Measurements from ENCODE around the gene MAPK6. TPM values are rescaled to one million over a fixed set of nuclear protein-coding genes. Genes with fewer than 3 reads are reported as not detected.
"Not testable (repeated sequence)": the region's sequence is repeated elsewhere in the genome, so short reads cannot be mapped to it uniquely, and the experiment has no call there.

The MAPK6 gene
- total and polyA plus RNA-seq, 5 experiments from 2014 or later, result 5.3 to 21.7 (median 6.3) TPM

GRCh38 chr15:52078197-52078875, 59.3 kb downstream of the MAPK6 start:
- H3K27ac Mint-ChIP-seq, result no peak overlapping the region
- POLR2A ChIA-PET, result interaction anchor here (0.6 to 1.8 kb wide), 5 partner anchors 9 to 442 kb away, joined by 3 to 7 read pairs (median 3); partner anchors contain the start of gene MAPK6
- H3K27me3 Mint-ChIP-seq, result peaks cover 0 to 10% (median 2%) of the 10 kb centered on the region in 5 donors
- ATAC-seq (no peak), DNase-seq (no peak)
- peaks cover 11 to 18% (median 15%) of the 10 kb centered on the region in 4 donors for H3K4me1 Mint-ChIP-seq
- no peaks in the 10 kb centered on the region for H3K9me3 Mint-ChIP-seq
- H3K4me3 Mint-ChIP-seq, result no peak overlapping the region
- no peaks in the 10 kb centered on the region for H3K36me3 Mint-ChIP-seq

- H3K9me3 Mint-ChIP-seq, result no peaks in the 10 kb centered on the region
- H3K27me3 Mint-ChIP-seq, result peaks cover 0 to 10% (median 2%) of the 10 kb centered on the region in 5 donors
- H3K36me3 Mint-ChIP-seq, result no peaks in the 10 kb centered on the region
- H3K4me1 Mint-ChIP-seq, result peaks cover 11 to 18% (median 17%) of the 10 kb centered on the region in 4 donors
- peak overlapping the region in 2 of 10 donors; percentile 6 to 78 for H3K27ac Mint-ChIP-seq
- peak; percentile 59 to 93 (median 78) for DNase-seq
- peak; percentile 80 to 91 for ATAC-seq
- H3K4me3 Mint-ChIP-seq, result no peak overlapping the region
- POLR2A ChIA-PET, result interaction anchor here (0.9 to 1.8 kb wide), 5 partner anchors 10 to 107 kb away, joined by 3 to 7 read pairs (median 4); partner anchors contain the start of gene MAPK6
Observed at GRCh38 chr15:52078876-52079700, 60.1 kb downstream of the MAPK6 start.

GRCh38 chr15:52080031-52080430, 61.0 kb downstream of the MAPK6 start:
- no peaks in the 10 kb centered on the region for H3K36me3 Mint-ChIP-seq
- H3K27me3 Mint-ChIP-seq, result peaks cover 0 to 10% (median 2%) of the 10 kb centered on the region in 5 donors
- H3K4me3 Mint-ChIP-seq, result no peak overlapping the region
- no peaks in the 10 kb centered on the region for H3K9me3 Mint-ChIP-seq
- ATAC-seq (no peak), DNase-seq (no peak)
- no peak overlapping the region for H3K27ac Mint-ChIP-seq
- POLR2A ChIA-PET, result interaction anchor here (1.2 to 1.5 kb wide), 3 partner anchors 11 to 108 kb away, joined by 3 to 5 read pairs (median 4); no protein-coding TSS in a partner anchor
- H3K4me1 Mint-ChIP-seq, result peaks cover 11 to 18% (median 17%) of the 10 kb centered on the region in 4 donors

- no peak for DNase-seq
- Mint-ChIP-seq H3K36me3 (no peaks in the 10 kb centered on the region), H3K27me3 (peaks cover 0 to 10% (median 2%) of the 10 kb centered on the region in 5 donors), H3K4me3 (no peak overlapping the region), H3K4me1 (peaks cover 11 to 18% (median 17%) of the 10 kb centered on the region in 4 donors), H3K27ac (peak overlapping the region in 1 of 10 donors; percentile 11), H3K9me3 (peaks cover 0 to 4% (median 0%) of the 10 kb centered on the region in 9 donors)
- POLR2A ChIA-PET, result no interaction called here
- ATAC-seq, result no peak
Observed at GRCh38 chr15:52080706-52081392, 61.8 kb downstream of the MAPK6 start.

DNA sequence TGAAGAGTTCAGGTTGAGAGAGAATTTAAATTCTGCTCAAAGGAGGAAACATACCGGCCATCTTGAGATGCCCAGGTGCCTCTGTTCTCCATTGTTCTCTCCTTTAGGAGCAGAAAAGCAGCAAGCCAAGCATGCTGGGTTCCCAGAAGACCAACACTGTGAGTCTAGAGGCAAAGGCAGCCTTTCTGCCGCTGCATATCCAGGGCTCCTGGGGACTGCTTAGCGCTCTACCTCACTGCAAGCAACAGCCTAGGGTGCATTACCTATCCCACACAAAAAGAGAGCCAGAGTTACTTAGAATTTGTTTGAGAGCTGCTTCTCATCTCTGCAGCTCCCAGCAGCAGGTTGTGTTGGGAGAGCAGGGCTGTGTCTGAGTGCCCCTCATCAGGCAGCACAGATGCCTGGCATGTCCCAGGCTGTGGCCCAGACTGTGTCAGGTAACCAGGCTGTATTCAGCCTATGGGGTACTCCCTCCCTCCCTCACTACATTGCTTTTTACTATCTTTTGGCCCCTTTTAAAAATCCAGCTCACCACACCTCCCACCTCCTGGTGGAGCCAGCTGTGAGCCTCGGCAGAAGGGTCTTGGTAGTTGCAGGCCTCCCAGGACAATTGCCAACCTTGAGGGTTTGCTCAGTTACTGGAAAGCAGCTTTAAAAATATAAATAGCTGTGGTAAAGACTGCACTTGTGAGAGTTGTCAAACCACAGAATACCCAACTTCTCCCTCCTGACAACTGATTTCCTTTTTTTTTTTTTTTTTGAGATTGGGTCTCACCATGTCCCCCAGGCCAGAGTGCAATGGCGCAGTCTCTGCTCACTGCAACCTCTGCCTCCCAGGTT, 63.4 kb downstream of the MAPK6 start:
- Mint-ChIP-seq H3K9me3 (peaks cover 0 to 4% (median 0%) of the 10 kb centered on the region in 9 donors), H3K27me3 (peaks cover 0 to 10% (median 2%) of the 10 kb centered on the region in 5 donors), H3K4me1 (peaks cover 11 to 18% (median 17%) of the 10 kb centered on the region in 4 donors), H3K27ac (peak overlapping the region in 5 of 10 donors; percentile 10 to 70 (median 41)), H3K4me3 (peak overlapping the region in 2 of 10 donors; percentile 7 to 38), H3K36me3 (no peaks in the 10 kb centered on the region)
- POLR2A ChIA-PET, result interaction anchor here (0.6 kb wide), 1 partner anchor 98 kb away, joined by 3 read pairs; no protein-coding TSS in a partner anchor
- DNase-seq, result no peak
- no peak for ATAC-seq

DNA sequence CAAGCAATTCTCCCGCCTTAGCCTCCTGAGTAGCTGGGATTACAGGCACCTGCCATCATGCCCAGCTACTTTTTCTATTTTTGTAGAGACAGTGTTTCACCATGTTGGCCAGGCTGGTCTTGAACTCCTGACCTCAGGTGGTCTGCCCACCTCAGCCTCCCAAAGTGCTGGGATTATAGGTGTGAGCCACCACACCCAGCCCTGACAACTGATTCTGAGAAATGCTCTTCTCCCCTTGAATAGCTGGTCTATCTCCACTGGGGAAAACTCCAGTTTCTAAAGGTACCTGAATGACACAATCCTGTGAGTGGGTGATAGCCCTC, 64.0 kb downstream of the MAPK6 start:
- H3K9me3 Mint-ChIP-seq, H3K27me3 Mint-ChIP-seq, ATAC-seq, H3K36me3 Mint-ChIP-seq, POLR2A ChIA-PET, DNase-seq: not testable (repeated sequence)
- peak overlapping the region in 2 of 10 donors; percentile 7 to 38 for H3K4me3 Mint-ChIP-seq
- peaks cover 11 to 18% (median 17%) of the 10 kb centered on the region in 4 donors for H3K4me1 Mint-ChIP-seq
- peak overlapping the region in 3 of 10 donors; percentile 4 to 70 (median 31) for H3K27ac Mint-ChIP-seq

DNA sequence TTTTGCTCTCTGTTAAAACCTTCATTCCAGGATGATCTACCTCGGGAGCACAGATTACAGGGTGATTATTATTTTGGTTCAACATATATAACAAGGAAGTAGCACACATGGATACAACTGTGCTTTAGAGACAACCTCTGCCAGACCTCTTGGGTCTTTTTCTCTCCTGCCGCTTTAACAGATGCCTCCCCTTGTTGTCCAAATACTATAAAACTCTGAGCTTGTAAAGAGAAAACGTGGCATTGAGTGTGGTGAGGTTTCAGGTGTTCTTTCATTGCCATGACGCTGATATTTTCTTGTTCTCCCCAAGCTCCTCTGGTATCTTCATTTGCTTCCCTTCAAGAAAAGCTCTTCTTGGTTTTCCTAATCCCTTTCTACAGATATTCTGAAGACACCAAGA, 64.6 kb downstream of the MAPK6 start:
- ATAC-seq (no peak), DNase-seq (no peak)
- POLR2A ChIA-PET, result interaction anchor here (0.7 kb wide), 1 partner anchor 177 kb away, joined by 3 read pairs; no protein-coding TSS in a partner anchor
- Mint-ChIP-seq H3K9me3 (peaks cover 0 to 4% (median 0%) of the 10 kb centered on the region in 9 donors), H3K27ac (peak overlapping the region in 2 of 10 donors; percentile 4 to 70), H3K4me3 (no peak overlapping the region), H3K4me1 (peaks cover 11 to 18% (median 16%) of the 10 kb centered on the region in 4 donors), H3K36me3 (no peaks in the 10 kb centered on the region), H3K27me3 (peaks cover 0 to 5% (median under 1%) of the 10 kb centered on the region in 5 donors)

DNA sequence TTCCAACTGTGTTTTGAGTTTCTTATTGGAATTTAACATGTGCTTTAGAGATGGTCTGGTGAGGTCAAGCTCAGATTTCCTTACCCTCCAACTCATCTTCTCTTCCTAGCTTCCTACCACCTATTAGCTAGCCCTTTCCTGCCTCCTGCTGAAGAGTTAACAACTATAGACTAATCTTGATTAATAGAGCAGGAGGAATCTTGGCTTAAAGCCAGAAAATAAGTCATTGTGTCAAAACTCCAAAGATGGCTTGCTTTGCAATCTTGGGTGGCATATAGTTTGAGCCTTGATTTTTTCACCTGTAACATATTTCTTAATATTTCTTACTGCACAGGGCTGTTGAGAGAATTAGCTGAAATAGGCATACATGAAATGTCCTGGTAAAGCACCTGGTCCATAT, 66.3 kb downstream of the MAPK6 start:
- H3K27ac Mint-ChIP-seq, result no peak overlapping the region
- ATAC-seq, result no peak
- H3K27me3 Mint-ChIP-seq, result peaks cover 0 to 5% (median 1%) of the 10 kb centered on the region in 5 donors
- H3K4me3 Mint-ChIP-seq, result no peak overlapping the region
- no peak for DNase-seq
- peaks cover 2 to 14% (median 8%) of the 10 kb centered on the region in 9 donors for H3K9me3 Mint-ChIP-seq
- H3K36me3 Mint-ChIP-seq, result peaks cover 0 to 12% (median 5%) of the 10 kb centered on the region in 3 donors
- POLR2A ChIA-PET, result no interaction called here
- H3K4me1 Mint-ChIP-seq, result peaks cover 6 to 16% (median 12%) of the 10 kb centered on the region in 4 donors

GRCh38 chr15:52086011-52086786, 67.2 kb downstream of the MAPK6 start:
- no peak for ATAC-seq
- no peak for DNase-seq
- Mint-ChIP-seq H3K9me3 (peaks cover 5 to 21% (median 12%) of the 10 kb centered on the region in 9 donors), H3K27me3 (peaks cover 0 to 8% (median 3%) of the 10 kb centered on the region in 5 donors), H3K4me1 (peaks cover 6 to 16% (median 12%) of the 10 kb centered on the region in 4 donors), H3K4me3 (no peak overlapping the region), H3K27ac (no peak overlapping the region), H3K36me3 (peaks cover 0 to 17% (median 5%) of the 10 kb centered on the region in 3 donors)
- POLR2A ChIA-PET, result no interaction called here

GRCh38 chr15:52090193-52090592, 71.2 kb downstream of the MAPK6 start:
- Mint-ChIP-seq H3K4me3 (no peak overlapping the region), H3K27me3 (peaks cover 0 to 8% (median 4%) of the 10 kb centered on the region in 5 donors), H3K36me3 (peaks cover 0 to 17% (median 5%) of the 10 kb centered on the region in 3 donors), H3K9me3 (peaks cover 5 to 21% (median 12%) of the 10 kb centered on the region in 9 donors), H3K27ac (no peak overlapping the region), H3K4me1 (no peaks in the 10 kb centered on the region)
- POLR2A ChIA-PET, result no interaction called here
- no peak for DNase-seq
- no peak for ATAC-seq

DNA sequence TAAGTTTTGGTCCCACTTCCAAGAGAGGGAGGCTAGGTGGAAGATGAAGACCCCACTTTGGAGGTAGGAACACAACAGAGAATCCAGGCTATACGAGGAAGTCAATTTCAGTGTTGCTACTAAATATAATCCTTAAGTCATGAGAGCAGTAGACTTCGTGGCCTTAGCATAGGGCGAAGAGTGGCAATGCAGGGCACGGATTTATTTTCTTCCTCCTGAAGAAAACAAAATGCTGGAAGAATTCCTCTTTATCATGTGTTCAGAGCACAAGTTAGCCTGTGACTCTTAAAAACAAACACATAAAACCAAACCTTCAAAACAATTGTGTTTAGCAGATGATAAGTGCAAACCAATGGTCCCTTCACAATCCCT, 74.1 kb downstream of the MAPK6 start:
- Mint-ChIP-seq H3K27ac (no peak overlapping the region), H3K4me3 (no peak overlapping the region), H3K9me3 (peaks cover 5 to 21% (median 9%) of the 10 kb centered on the region in 9 donors), H3K27me3 (peaks cover 0 to 8% (median 4%) of the 10 kb centered on the region in 5 donors), H3K36me3 (peaks cover 0 to 17% (median 5%) of the 10 kb centered on the region in 3 donors), H3K4me1 (peaks cover 0 to 1% (median 0%) of the 10 kb centered on the region in 4 donors)
- DNase-seq (no peak), ATAC-seq (no peak)
- POLR2A ChIA-PET, result no interaction called here

Data from naive thymus-derived CD8-positive, alpha-beta T cell (primary cell).